HL-60 (cell line): Measurements from ENCODE around the gene DPH3.

Experiments used
- POLR2AphosphoS5 ChIP-seq: IDR thresholded peaks from 2 replicates; pipeline ENCODE4 v1.6.1; 2012; ENCODE audit warnings: low read depth
- TF ChIP-seq, protein P1 (sequence below): IDR thresholded peaks from one replicate; pipeline ENCODE4 v1.5.1; 2011; ENCODE audit warnings: low read length, control low read depth, inconsistent platforms; ENCODE audit not compliant: insufficient read depth

- TF ChIP-seq, protein P1, sequence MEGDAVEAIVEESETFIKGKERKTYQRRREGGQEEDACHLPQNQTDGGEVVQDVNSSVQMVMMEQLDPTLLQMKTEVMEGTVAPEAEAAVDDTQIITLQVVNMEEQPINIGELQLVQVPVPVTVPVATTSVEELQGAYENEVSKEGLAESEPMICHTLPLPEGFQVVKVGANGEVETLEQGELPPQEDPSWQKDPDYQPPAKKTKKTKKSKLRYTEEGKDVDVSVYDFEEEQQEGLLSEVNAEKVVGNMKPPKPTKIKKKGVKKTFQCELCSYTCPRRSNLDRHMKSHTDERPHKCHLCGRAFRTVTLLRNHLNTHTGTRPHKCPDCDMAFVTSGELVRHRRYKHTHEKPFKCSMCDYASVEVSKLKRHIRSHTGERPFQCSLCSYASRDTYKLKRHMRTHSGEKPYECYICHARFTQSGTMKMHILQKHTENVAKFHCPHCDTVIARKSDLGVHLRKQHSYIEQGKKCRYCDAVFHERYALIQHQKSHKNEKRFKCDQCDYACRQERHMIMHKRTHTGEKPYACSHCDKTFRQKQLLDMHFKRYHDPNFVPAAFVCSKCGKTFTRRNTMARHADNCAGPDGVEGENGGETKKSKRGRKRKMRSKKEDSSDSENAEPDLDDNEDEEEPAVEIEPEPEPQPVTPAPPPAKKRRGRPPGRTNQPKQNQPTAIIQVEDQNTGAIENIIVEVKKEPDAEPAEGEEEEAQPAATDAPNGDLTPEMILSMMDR, result no peak
- TF ChIP-seq POLR2AphosphoS5, result no peak
Measured at GRCh38 chr3:16252243-16252978, 12.3 kb downstream of the DPH3 start.
